GM18951 (cell line): Measurements from ENCODE around the gene TAF3.

Experiments used
- POLR2A ChIP-seq: IDR thresholded peaks from 4 replicates; pipeline ENCODE4 v1.6.1; 2011; ENCODE audit warnings: mild to moderate bottlenecking; ENCODE audit not compliant: insufficient read length, insufficient read depth; ENCODE audit errors: extremely low read depth
- in situ Hi-C: fragments of 300-500 bp; cut with MboI; formaldehyde crosslinking; loops from one replicate; pipeline ENCODE4 v1.12.0; 2022; ENCODE audit warnings: low sequenced_read_pairs, mixed read lengths, inconsistent platforms; ENCODE audit not compliant: unreplicated experiment

TAF3 gene

DNA sequence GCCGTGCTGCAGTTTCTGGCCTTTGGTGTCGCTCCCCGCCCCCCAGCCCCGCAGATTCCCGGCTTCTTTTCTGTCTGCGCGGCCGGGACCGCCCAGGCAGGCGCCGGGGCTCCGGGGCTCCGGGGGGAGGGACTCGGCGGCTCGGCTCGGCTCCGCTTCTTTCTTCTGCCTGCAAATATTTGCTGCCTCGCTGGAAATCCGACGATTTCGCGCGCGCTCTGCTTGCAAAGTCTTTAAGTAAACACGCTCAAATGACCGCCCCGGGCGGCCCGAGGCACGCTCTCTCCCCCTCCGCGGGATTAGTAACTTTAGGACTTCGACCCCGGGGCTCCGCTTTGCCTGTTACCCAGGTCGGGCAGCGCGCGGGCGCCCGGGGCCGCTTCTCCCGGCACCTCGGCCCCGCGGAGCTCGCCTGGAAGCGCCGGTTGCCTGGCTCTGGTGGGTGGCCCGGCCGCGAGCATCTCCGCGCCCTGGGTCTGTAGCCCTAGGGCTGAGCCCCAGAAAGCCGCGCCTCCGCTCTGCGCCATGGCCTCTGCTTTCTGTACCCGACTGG lies 232.3 kb downstream of the TAF3 start:
- no peak for TF ChIP-seq POLR2A
- in situ Hi-C loops: no loop called here

DNA sequence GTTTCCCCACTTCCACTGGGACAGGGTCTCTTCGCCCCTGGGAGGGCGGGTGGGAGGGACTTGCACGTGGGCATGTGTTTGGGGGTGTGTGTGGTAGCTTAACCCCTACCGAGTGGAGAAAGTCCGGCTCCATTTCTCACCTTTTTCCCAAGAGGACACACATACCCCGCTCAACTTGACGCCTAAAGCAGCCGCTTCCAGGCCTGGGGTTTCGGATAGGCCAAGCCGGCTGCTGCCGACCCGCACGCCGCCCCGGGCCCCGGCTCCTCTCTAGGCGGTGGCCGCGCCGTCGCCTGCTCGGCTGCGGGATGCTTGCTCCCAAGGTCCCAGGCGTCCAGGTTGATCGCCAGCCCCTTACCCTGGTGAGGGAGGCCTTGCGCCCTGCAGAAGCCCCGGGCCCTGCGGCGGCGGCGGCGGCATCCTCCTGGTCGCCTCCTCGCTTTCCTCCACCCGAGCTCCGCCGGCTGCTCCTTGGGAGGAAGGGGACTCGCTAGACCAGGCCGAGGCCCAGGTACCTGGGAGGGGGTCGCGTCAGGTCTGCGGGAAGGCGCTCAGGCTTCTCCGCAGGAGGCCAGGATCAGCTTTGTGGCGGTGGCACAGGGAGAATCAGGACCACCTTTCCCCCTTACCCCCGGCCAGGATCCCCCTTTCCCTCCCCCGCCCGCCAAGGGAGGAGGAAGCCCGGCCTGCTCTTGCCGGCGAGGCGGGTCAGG lies 233.0 kb downstream of the TAF3 start:
- in situ Hi-C loops: no loop called here
- TF ChIP-seq POLR2A: no peak

- in situ Hi-C loops: no loop called here
- TF ChIP-seq POLR2A: no peak
These were observed 233.5 kb downstream of the TAF3 start for GRCh38 chr10:8051851-8052257.

DNA sequence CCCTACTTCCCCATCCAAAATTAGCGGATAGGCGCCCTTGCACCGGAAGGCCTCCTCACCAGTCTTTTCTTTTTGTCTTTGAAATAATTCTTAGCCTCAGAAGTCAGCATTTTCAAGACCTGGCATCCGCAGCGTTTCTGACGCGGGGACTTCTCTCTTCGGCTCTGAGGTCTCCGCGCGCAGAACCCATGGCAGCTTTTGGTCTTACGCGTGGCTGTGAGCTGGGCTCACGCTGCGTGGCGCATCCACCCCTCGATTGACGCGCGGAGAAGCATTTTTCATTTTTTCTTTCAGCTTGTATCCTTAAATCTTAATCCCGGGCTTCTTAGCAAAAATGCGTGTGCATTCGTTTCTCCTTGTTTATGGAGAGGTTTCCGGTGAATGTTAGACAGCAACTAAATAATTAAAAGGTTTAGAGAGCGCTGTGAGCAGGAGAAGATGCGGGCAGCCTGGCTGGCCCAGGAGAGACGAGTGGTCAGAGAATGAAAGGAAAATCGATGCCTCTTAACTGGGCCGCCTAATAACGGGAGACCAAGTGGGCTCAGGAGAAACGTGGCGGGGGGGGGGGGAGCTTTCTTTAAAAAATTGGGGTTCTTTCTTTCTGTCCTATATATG lies 234.1 kb downstream of the TAF3 start:
- in situ Hi-C loops: no loop called here
- TF ChIP-seq POLR2A: no peak

DNA sequence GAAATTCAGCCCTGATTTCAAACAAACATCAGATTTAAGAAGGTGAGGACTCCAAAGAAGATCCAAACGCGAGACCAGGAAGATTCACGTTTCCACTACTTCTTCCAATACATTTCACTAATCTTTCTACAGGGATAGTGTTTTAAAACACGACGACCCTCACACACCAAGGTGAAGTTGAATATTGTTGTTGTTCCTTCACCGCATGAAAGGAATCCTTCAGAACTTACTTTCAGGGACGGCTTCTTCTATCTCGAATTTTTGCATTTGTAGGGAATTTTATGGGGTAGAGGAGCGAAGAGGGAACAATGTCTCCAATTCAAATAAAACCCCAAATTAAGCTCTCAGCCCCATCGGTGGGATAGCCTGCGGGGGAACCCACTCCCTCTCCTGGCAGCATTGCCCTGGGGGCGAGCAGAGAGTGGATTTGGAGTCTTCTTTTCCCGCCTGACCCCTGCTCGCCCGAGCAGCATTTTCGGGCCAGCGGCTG lies 234.7 kb downstream of the TAF3 start:
- no peak for TF ChIP-seq POLR2A
- in situ Hi-C loops: no loop called here

DNA sequence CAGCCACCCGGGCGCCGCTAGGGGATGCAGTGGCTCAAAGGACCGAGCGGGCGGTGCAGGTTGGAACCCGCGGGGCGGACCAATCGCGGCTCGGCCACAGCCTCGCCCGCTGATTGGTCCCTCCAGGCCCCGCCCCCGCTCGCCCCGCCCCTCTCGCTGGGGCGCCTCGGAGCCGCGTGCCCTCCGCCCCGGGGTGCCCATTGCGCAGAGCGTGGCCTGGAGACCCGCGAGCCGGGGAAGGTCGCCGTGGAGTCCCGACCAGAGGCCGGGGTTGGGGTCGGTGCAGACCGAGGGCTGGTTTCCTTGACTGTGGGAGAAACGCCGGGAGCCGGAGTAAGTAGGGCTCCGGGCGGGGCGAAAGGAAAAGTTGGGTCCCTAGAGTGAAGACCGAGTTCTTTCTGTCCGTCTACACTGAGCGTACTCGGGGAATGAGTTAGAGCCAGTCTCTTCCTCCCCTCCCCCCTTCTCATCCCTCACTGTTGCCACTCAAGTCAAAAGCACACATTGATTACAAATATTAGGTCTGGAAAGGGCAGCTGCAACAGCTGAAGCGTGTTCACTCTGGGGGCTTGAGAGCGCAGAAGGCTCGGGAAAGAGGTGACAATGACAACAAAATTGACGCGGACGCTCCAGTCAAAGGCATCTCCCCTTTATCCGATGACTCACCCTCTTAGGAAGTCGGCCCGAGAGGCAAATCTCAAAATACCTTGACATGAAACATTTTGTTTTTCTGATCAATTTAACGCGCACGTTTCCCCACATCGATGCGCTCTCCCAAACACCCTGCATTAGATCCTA lies 235.3 kb downstream of the TAF3 start:
- in situ Hi-C loops: no loop called here
- TF ChIP-seq POLR2A: peak; percentile 72

GRCh38 chr10:8054244-8054493 lies 235.9 kb downstream of the TAF3 start:
- in situ Hi-C loops: no loop called here

GRCh38 chr10:8054494-8055407 lies 236.4 kb downstream of the TAF3 start, which contains the start of gene GATA3:
Gene GATA3, plus strand, starts transcription at chr10:8054688. Its CDS starts 968 bp downstream, at chr10:8055656.
- peak; percentile 39 for TF ChIP-seq POLR2A
- in situ Hi-C loops: no loop called here

More at GRCh38 chr10:8054244-8054493, 235.9 kb downstream of the TAF3 start:
- no peak for TF ChIP-seq POLR2A

- in situ Hi-C loops: no loop called here
- TF ChIP-seq POLR2A: peak; percentile 43
These were observed 237.4 kb downstream of the TAF3 start for GRCh38 chr10:8055420-8056349.

DNA sequence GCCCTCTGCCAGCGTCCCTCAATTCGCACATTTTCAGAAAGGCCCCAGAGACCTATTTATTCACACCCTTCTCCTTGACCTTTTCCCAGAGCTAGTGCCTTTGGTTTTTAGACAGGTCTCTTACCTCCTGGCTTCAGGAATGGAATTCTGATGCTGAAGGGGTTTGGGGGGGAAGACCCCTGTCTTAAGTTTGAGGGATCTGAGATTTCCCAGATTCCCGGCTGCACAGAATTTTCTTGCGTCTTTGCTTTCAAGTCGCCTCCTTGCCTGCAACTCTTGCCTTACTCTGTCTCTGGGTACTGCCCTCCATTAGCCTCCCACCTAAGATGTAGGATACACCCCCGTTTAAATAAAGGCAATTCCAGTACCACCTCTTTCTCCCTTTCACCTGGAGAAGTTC lies 238.1 kb downstream of the TAF3 start:
- in situ Hi-C loops: no loop called here
- TF ChIP-seq POLR2A: no peak

DNA sequence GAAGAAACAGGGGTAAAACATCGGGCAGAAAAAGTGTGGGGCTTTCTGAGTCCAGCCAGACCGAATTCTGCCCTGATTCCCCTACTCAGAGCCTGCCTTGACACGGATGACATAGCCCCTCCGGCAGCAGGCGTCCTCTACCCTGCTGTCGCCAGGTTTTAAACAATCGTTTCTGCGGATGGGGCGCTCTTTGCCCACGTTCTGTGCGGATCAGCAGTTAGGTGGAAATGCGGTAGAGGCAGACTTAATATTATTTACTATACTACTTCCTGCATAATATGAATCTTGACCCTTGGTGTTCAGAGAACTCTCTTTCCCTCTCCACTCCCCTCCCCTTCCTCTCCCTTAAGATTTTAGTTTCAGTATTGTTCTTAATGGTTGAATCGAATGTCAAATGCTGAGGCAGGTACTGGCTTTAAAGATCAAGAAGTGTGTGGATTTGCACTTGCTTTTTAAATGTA lies 238.6 kb downstream of the TAF3 start:
- TF ChIP-seq POLR2A: peak; percentile 57
- in situ Hi-C loops: no loop called here
